Measurements from ENCODE around the gene GSTO2.

GSTO2 gene

DNA sequence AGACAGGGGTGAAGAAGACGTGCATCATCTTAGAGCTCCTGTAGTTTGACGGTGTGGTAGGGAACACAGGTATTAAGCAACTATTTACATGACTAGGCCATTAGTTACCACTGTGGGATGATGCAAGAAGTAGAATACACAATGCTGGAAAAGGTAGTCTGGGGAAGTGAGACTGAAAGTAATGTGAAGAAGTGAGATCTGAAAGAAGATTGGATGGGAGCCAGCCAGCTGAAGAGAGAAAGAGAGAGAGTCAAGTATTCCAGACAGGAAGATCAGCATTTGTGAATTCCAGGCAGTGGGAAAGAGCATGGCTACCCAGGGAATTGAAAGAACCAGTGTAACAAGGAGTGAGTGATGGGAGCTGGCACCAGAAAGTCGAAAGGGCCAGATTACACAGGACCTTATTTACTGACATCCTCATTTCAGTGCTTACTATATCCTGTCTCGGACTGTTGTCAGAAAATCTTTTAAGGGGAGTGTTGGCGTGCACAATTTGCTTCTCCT is 80.7 kb downstream of the GSTO2 start (continued):
- no peak for TF ChIP-seq ZBTB11 (tag by site-specific recombination; conservative IDR thresholded peaks at IDR 0.05; ENCODE audit: low read depth)
- TF ChIP-seq ZIC2 (tag by site-specific recombination; IDR thresholded peaks at IDR 0.05), result 0 out of 2 replicates have a peak, but pooled peaks have one; percentile 8
- TF ChIP-seq, protein P1, sequence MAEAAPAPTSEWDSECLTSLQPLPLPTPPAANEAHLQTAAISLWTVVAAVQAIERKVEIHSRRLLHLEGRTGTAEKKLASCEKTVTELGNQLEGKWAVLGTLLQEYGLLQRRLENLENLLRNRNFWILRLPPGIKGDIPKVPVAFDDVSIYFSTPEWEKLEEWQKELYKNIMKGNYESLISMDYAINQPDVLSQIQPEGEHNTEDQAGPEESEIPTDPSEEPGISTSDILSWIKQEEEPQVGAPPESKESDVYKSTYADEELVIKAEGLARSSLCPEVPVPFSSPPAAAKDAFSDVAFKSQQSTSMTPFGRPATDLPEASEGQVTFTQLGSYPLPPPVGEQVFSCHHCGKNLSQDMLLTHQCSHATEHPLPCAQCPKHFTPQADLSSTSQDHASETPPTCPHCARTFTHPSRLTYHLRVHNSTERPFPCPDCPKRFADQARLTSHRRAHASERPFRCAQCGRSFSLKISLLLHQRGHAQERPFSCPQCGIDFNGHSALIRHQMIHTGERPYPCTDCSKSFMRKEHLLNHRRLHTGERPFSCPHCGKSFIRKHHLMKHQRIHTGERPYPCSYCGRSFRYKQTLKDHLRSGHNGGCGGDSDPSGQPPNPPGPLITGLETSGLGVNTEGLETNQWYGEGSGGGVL (tag by site-specific recombination; IDR thresholded peaks at IDR 0.05), result 0 out of 2 replicates have a peak, but pooled peaks have one; percentile 36
- peak; percentile 70 for TF ChIP-seq ZBTB17 (tag by site-specific recombination; IDR thresholded peaks at IDR 0.05)
- peak; percentile 51 for TF ChIP-seq ZNF600 (tag by site-specific recombination; IDR thresholded peaks at IDR 0.05)
- no peak for TF ChIP-seq ZNF645 (tag by site-specific recombination; IDR thresholded peaks at IDR 0.05)
- 0 out of 2 replicates have a peak, but pooled peaks have one; percentile 31 for TF ChIP-seq ZBTB10 (tag by site-specific recombination; IDR thresholded peaks at IDR 0.05)
- TF ChIP-seq ZNF335 (tag by site-specific recombination; conservative IDR thresholded peaks at IDR 0.05), result peak; percentile 37; the same call in 1 of the 2 replicates
- peak; percentile 42; the same call in 1 of the 2 replicates for TF ChIP-seq ZBTB20 (tag by site-specific recombination; IDR thresholded peaks at IDR 0.05)
- TF ChIP-seq, protein P2, sequence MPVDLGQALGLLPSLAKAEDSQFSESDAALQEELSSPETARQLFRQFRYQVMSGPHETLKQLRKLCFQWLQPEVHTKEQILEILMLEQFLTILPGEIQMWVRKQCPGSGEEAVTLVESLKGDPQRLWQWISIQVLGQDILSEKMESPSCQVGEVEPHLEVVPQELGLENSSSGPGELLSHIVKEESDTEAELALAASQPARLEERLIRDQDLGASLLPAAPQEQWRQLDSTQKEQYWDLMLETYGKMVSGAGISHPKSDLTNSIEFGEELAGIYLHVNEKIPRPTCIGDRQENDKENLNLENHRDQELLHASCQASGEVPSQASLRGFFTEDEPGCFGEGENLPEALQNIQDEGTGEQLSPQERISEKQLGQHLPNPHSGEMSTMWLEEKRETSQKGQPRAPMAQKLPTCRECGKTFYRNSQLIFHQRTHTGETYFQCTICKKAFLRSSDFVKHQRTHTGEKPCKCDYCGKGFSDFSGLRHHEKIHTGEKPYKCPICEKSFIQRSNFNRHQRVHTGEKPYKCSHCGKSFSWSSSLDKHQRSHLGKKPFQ (tag by site-specific recombination; IDR thresholded peaks at IDR 0.05), result no peak
- peak; percentile 27; the same call in 1 of the 2 replicates for TF ChIP-seq FEZF1 (tag by site-specific recombination; IDR thresholded peaks at IDR 0.05)
- TF ChIP-seq ZNF677 (tag by site-specific recombination; IDR thresholded peaks at IDR 0.05), result no peak
- 0 out of 2 replicates have a peak, but pooled peaks have one; percentile 8 for TF ChIP-seq ZNF629 (tag by site-specific recombination; IDR thresholded peaks at IDR 0.05)
- no peak for TF ChIP-seq RBAK (tag by site-specific recombination; IDR thresholded peaks at IDR 0.05)
- TF ChIP-seq ZNF530 (tag by site-specific recombination; IDR thresholded peaks at IDR 0.05; ENCODE audit: low read depth), result no peak
- TF ChIP-seq, protein P3, sequence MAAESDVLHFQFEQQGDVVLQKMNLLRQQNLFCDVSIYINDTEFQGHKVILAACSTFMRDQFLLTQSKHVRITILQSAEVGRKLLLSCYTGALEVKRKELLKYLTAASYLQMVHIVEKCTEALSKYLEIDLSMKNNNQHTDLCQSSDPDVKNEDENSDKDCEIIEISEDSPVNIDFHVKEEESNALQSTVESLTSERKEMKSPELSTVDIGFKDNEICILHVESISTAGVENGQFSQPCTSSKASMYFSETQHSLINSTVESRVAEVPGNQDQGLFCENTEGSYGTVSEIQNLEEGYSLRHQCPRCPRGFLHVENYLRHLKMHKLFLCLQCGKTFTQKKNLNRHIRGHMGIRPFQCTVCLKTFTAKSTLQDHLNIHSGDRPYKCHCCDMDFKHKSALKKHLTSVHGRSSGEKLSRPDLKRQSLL (tag by site-specific recombination; IDR thresholded peaks at IDR 0.05), result no peak
- TF ChIP-seq ZBTB48 (tag by site-specific recombination; IDR thresholded peaks at IDR 0.05), result 0 out of 2 replicates have a peak, but pooled peaks have one; percentile 31
- no peak for TF ChIP-seq IKZF3 (tag by site-specific recombination; IDR thresholded peaks at IDR 0.05)
- 0 out of 2 replicates have a peak, but pooled peaks have one; percentile 34 for TF ChIP-seq ZFP69B (tag by site-specific recombination; IDR thresholded peaks at IDR 0.05)
- TF ChIP-seq ZNF585B (tag by site-specific recombination; IDR thresholded peaks at IDR 0.05), result no peak
- TF ChIP-seq ZNF404 (tag by site-specific recombination; IDR thresholded peaks at IDR 0.05), result no peak
